D721Med (cell line): Measurements from ENCODE around the gene IFIT2.

Experiments used
- DNase-seq: peaks from one replicate; pipeline ENCODE4 v3.0.0; 2011; ENCODE audit warnings: low spot score; ENCODE audit not compliant: insufficient read length
- FAIRE-seq: peaks from 2 replicates; lab custom pipeline; 2011; peaks lifted over from hg19 to GRCh38; lab: Jason Lieb, UNC
- CTCF ChIP-seq: IDR thresholded peaks from 2 replicates; pipeline ENCODE4 v1.5.1; 2012; ENCODE audit warnings: mild to moderate bottlenecking, control low read depth; ENCODE audit not compliant: insufficient read depth; ENCODE audit errors: missing control alignments

Gene IFIT2

GRCh38 chr10:89271532-89271931 lies 30.3 kb upstream of the IFIT2 start:
- no peak for TF ChIP-seq CTCF
- no peak for FAIRE-seq
- DNase-seq: no peak

GRCh38 chr10:89273680-89274079 lies 28.2 kb upstream of the IFIT2 start:
- TF ChIP-seq CTCF: no peak
- DNase-seq (no peak), FAIRE-seq (no peak)

GRCh38 chr10:89274928-89275327 lies 26.9 kb upstream of the IFIT2 start:
- no peak for FAIRE-seq
- TF ChIP-seq CTCF: no peak
- no peak for DNase-seq

GRCh38 chr10:89275383-89275782 lies 26.5 kb upstream of the IFIT2 start:
- FAIRE-seq: no peak
- no peak for TF ChIP-seq CTCF
- DNase-seq: no peak

- TF ChIP-seq CTCF: no peak
- FAIRE-seq (peak; percentile 73), DNase-seq (no peak)
Measured at GRCh38 chr10:89278034-89278535, 23.8 kb upstream of the IFIT2 start.

- TF ChIP-seq CTCF: no peak
- DNase-seq (no peak), FAIRE-seq (no peak)
Measured at GRCh38 chr10:89278900-89279392, 22.9 kb upstream of the IFIT2 start.

- DNase-seq: no peak
- no peak for TF ChIP-seq CTCF
- FAIRE-seq: no peak
Measured at GRCh38 chr10:89279421-89279869, 22.4 kb upstream of the IFIT2 start.
